Right ventricle myocardium inferior (tissue), 1 donor: ENCODE measurements around the gene TBP. TPM values are rescaled to one million over a fixed set of nuclear protein-coding genes. Genes with fewer than 3 reads are reported as not detected.
"Not testable (repeated sequence)": the region's sequence is repeated elsewhere in the genome, so short reads cannot be mapped to it uniquely, and the experiment has no call there.

Experiments
- ATAC-seq: fragments of 200-7000 bp; cut with Tn5 transposase; one replicate; pipeline ENCODE4 v1.9.1; 2020; ENCODE audit warnings: mild to moderate bottlenecking, moderate library complexity
- DNase-seq: peaks from one replicate; pipeline ENCODE4 v3.0.0; 2021; ENCODE audit errors: missing footprints
- intact Hi-C: fragments of 100-400 bp; cut with DNase I; formaldehyde crosslinking; loops from one replicate; pipeline ENCODE4 v1.11.0; 2022
- total RNA-seq: library from RNA; stranded (reverse); fragmentation: NEBNext Ultra II Directional; extraction: Animal tissue kit (Norgen Biotek cat#: 25700); gene quantifications from one replicate; pipeline ENCODE4 v1.2.1, GENCODE V29; 2021
- donor health status: DM: no; HTN: yes; CAD: no; lungs with severe emphysema.

Gene TBP
- total RNA-seq, 1 donor from 2014 or later, result 8.7 TPM

- no peak for DNase-seq
- ATAC-seq, result no peak
- intact Hi-C loops, result loop anchor here (1.0 kb wide), 1 partner anchor 29 kb away; the partner anchor contains the start of gene TBP
These were observed 29.6 kb downstream of the TBP start for GRCh38 chr6:170583756-170584180.

- ATAC-seq (peak; percentile 99), DNase-seq (peak; percentile 98)
These were observed 30.2 kb downstream of the TBP start, which contains the start of gene PDCD2 for GRCh38 chr6:170584181-170584953. Gene PDCD2 (minus strand): TSS chr6:170584637. CDS start chr6:170584581, 56 bp downstream.

GRCh38 chr6:170584954-170585498 lies 30.9 kb downstream of the TBP start:
- ATAC-seq (no peak), DNase-seq (no peak)
- intact Hi-C loops, result loop anchor here (1.0 kb wide), 1 partner anchor 31 kb away; the partner anchor contains the start of gene TBP

More at GRCh38 chr6:170584181-170584953, 30.2 kb downstream of the TBP start, which contains the start of gene PDCD2:
- intact Hi-C loops, result loop anchor here (1.0 kb wide), 1 partner anchor 30 kb away; the partner anchor contains the start of gene TBP

- ATAC-seq (no peak), DNase-seq (no peak)
- intact Hi-C loops, result no loop called here
These were observed 36.6 kb downstream of the TBP start for GRCh38 chr6:170590725-170591124.

- DNase-seq (no peak), ATAC-seq (no peak)
- intact Hi-C loops, result no loop called here
These were observed 42.3 kb downstream of the TBP start for GRCh38 chr6:170596426-170596825.

GRCh38 chr6:170597278-170597677 lies 43.1 kb downstream of the TBP start:
- no peak for DNase-seq
- no peak for ATAC-seq
- intact Hi-C loops, result no loop called here

GRCh38 chr6:170605574-170606259 lies 51.5 kb downstream of the TBP start:
- ATAC-seq (no peak), DNase-seq (no peak)
- intact Hi-C loops, result no loop called here

- ATAC-seq, DNase-seq, intact Hi-C loops: not testable (repeated sequence)
These were observed 55.1 kb downstream of the TBP start for GRCh38 chr6:170609225-170609624.

- intact Hi-C loops, DNase-seq: not testable (repeated sequence)
- ATAC-seq, result peak; percentile 89
These were observed 58.2 kb downstream of the TBP start for GRCh38 chr6:170612256-170612804.

GRCh38 chr6:170616020-170616554 lies 61.9 kb downstream of the TBP start:
- ATAC-seq, DNase-seq, intact Hi-C loops: not testable (repeated sequence)

Other genes with a start within 250 kb of the TBP start
- gene FAM120B, start 247.6 kb upstream of the TBP start, total RNA-seq, result 16.3 TPM
- 152 TPM for gene PSMB1, start 1.1 kb upstream of the TBP start, total RNA-seq
- gene PDCD2, start 30.3 kb downstream of the TBP start, total RNA-seq, result 28.1 TPM